ENCODE data around the gene PSG1. TPM values are rescaled to one million over a fixed set of nuclear protein-coding genes. Genes with fewer than 3 reads are reported as not detected.
"Not testable (repeated sequence)": the region's sequence is repeated elsewhere in the genome, so short reads cannot be mapped to it uniquely, and the experiment has no call there.

PSG1 gene
- total RNA-seq, 1 experiment from 2014 or later, result not detected

DNA sequence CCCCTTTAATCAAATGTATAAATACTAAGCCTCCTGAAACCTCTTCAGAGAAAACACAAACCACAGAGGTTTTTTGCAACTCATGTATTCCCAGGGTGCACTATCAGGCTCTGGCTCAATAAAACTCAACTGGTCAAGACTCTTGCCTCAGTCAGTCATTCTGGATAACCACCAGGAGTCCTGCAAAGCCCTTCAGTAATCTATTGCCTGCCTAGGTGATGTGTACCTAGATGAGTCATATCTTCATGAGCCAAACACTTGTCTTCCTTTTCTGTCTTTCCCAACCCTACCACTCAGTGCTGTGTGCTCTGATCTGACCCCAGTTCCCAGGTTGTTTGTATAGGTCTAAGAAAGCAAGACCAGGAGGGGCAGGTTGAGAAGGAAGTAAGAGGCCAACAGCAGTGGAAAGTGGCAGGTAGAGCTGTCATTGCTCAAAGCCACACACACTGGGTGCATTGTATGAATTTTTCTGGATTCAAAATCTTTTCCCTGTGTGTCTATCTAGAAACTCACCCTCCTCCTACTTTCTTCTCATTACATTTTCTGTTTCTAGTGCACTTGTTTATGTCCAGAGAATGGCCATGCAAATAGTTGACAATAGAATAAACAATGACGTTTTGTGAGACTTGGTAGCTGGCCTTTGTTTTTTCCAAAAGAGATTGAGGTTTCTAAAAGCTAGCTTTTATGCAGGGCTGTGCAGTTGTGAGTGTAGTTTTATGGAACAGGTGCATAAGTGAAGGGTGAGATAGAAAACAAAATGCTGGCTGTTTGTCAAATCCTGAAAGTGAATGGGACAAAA lies 48.1 kb downstream of the PSG1 start:
- Mint-ChIP-seq H3K27me3 (ENCODE audit: unreplicated experiment) (no peaks in the 10 kb centered on the region), H3K9me3 (ENCODE audit: low read depth, unreplicated experiment) (no peaks in the 10 kb centered on the region), H3K4me3 (ENCODE audit: low read depth, unreplicated experiment) (no peak overlapping the region), H3K27ac (ENCODE audit: unreplicated experiment) (peak overlapping the region; percentile 76), H3K36me3 (ENCODE audit: insufficient read depth, unreplicated experiment) (no peaks in the 10 kb centered on the region), H3K4me1 (ENCODE audit: low read depth, unreplicated experiment) (peaks cover 30% of the 10 kb centered on the region)
- TF ChIP-seq, protein P1, sequence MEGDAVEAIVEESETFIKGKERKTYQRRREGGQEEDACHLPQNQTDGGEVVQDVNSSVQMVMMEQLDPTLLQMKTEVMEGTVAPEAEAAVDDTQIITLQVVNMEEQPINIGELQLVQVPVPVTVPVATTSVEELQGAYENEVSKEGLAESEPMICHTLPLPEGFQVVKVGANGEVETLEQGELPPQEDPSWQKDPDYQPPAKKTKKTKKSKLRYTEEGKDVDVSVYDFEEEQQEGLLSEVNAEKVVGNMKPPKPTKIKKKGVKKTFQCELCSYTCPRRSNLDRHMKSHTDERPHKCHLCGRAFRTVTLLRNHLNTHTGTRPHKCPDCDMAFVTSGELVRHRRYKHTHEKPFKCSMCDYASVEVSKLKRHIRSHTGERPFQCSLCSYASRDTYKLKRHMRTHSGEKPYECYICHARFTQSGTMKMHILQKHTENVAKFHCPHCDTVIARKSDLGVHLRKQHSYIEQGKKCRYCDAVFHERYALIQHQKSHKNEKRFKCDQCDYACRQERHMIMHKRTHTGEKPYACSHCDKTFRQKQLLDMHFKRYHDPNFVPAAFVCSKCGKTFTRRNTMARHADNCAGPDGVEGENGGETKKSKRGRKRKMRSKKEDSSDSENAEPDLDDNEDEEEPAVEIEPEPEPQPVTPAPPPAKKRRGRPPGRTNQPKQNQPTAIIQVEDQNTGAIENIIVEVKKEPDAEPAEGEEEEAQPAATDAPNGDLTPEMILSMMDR (IDR thresholded peaks at IDR 0.05; ENCODE audit: unreplicated experiment), result no peak
- CTCF ChIA-PET, result interaction anchor here (0.6 to 0.8 kb wide), 2 partner anchors 32 to 784 kb away, joined by 3 to 9 read pairs; no protein-coding TSS in a partner anchor
- BruUV-seq (replicated peaks), result no TSS peak
- intact Hi-C loops (cut with micrococcal nuclease; ENCODE audit: unreplicated experiment), result no loop called here
- DNase-seq, result peak; percentile 72

DNA sequence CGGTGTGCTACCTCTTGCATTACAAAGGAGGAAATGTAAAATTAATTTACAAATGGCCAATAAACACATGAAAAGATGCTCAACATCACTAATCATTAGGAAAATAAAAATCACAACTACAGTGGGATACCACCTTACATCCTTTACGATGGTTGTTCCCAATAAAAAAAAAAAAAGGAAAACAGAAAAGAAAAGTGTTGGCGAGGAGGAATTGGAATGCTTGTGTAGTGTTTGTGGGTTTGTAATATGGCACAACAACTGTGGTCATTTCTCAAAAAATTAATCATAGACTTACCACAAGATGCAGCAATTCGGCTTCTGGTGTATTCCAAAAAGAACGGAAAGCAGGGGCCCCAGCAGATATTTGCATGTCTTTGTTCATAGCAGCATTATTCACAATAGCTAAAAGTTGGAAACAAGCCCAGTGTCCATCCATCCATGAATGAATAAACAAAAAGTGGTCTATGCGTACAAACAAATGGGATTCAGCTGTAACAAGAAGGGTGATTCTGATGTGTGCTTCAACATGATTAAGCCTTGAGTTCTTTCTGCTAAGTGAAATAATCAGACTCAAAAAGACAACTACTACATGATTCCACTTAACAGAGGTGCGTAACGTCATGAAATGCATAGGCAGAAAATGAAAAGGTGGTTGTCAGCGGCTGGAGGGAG lies 58.1 kb downstream of the PSG1 start:
- H3K9me3 Mint-ChIP-seq (ENCODE audit: low read depth, unreplicated experiment); CTCF ChIA-PET; BruUV-seq (replicated peaks); H3K4me3 Mint-ChIP-seq (ENCODE audit: low read depth, unreplicated experiment); H3K36me3 Mint-ChIP-seq (ENCODE audit: insufficient read depth, unreplicated experiment); H3K27me3 Mint-ChIP-seq (ENCODE audit: unreplicated experiment); intact Hi-C loops (cut with micrococcal nuclease; ENCODE audit: unreplicated experiment); H3K27ac Mint-ChIP-seq (ENCODE audit: unreplicated experiment); DNase-seq: not testable (repeated sequence)
- peaks cover 27% of the 10 kb centered on the region for H3K4me1 Mint-ChIP-seq (ENCODE audit: low read depth, unreplicated experiment)

DNA sequence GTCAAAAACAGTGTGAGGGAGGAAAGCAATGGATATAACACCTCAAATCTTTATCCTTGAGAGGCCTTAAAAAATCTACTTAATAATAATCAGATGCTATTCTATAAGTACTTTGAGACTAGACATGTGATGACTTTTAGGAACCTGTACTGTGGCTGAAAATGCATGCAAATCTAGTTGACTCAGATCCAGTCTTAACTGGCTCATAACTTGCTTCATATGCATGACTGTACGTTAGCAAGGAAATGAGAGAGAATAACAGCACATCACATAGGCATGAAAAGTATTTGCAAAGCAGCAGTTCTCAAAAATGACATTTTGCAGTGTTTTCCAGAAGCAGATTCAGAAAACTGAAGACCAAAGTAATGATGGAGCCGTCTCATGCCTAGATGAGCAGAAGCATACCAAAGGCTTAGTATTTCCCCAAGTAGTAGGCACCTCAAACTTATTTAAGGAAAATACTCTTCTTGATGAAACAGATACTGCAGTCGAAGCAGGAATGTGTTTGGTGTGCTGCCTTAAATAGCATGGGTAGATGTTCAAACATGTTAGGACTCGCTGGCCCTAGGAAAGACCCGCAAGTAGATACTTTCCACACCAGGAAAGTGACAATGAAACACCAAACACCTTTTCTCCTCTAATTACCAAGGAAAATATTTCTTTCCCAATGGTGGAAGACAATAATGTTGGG lies 59.4 kb downstream of the PSG1 start:
- BruUV-seq (replicated peaks); H3K9me3 Mint-ChIP-seq (ENCODE audit: low read depth, unreplicated experiment); H3K4me3 Mint-ChIP-seq (ENCODE audit: low read depth, unreplicated experiment); DNase-seq; CTCF ChIA-PET; H3K27ac Mint-ChIP-seq (ENCODE audit: unreplicated experiment); intact Hi-C loops (cut with micrococcal nuclease; ENCODE audit: unreplicated experiment); H3K36me3 Mint-ChIP-seq (ENCODE audit: insufficient read depth, unreplicated experiment): not testable (repeated sequence)
- H3K27me3 Mint-ChIP-seq (ENCODE audit: unreplicated experiment), result peaks cover 13% of the 10 kb centered on the region
- H3K4me1 Mint-ChIP-seq (ENCODE audit: low read depth, unreplicated experiment), result peaks cover 27% of the 10 kb centered on the region

GRCh38 chr19:42816894-42817293 lies 62.6 kb downstream of the PSG1 start:
- CTCF ChIA-PET, result no interaction called here
- TF ChIP-seq, protein P1 (IDR thresholded peaks at IDR 0.05; ENCODE audit: unreplicated experiment), result no peak
- Mint-ChIP-seq H3K27ac (ENCODE audit: unreplicated experiment) (no peak overlapping the region), H3K4me1 (ENCODE audit: low read depth, unreplicated experiment) (peaks cover 18% of the 10 kb centered on the region), H3K9me3 (ENCODE audit: low read depth, unreplicated experiment) (peaks cover 2% of the 10 kb centered on the region), H3K4me3 (ENCODE audit: low read depth, unreplicated experiment) (no peak overlapping the region), H3K36me3 (ENCODE audit: insufficient read depth, unreplicated experiment) (no peaks in the 10 kb centered on the region), H3K27me3 (ENCODE audit: unreplicated experiment) (peaks cover 33% of the 10 kb centered on the region)
- intact Hi-C loops (cut with micrococcal nuclease; ENCODE audit: unreplicated experiment), result no loop called here
- no TSS peak for BruUV-seq (replicated peaks)
- DNase-seq, result no peak

Other genes starting within 250 kb of the PSG1 start
- gene PSG3, start 139.2 kb downstream of the PSG1 start, total RNA-seq (2022), result 0.20 TPM in 1 of 2 replicates, not detected in the other
- gene PSG8, start 114.0 kb downstream of the PSG1 start, total RNA-seq (2022), result not detected in 2 replicates
- gene PSG6, start 38.2 kb upstream of the PSG1 start, total RNA-seq (2022), result not detected in 2 replicates
- gene PSG7, start 57.5 kb upstream of the PSG1 start, total RNA-seq (2022), result not detected in 2 replicates
- gene PSG11, start 146.8 kb upstream of the PSG1 start, total RNA-seq (2022), result not detected in 2 replicates
- not detected in 2 replicates for gene PSG2, start 203.0 kb upstream of the PSG1 start, total RNA-seq (2022)